Hippocampal formation (tissue), 2 donors: ENCODE results near the gene ANP32A.
"Not testable (repeated sequence)": the region's sequence is repeated elsewhere in the genome, so short reads cannot be mapped to it uniquely, and the experiment has no call there.

Experiments used
- DNase-seq, 2 donors: peaks; one replicate each; lab custom pipeline; 2025; lab: John Stamatoyannopoulos, UW

Gene ANP32A

GRCh38 chr15:68820295-68821189 is at the start of gene ANP32A:
Gene ANP32A, minus strand, starts transcription at chr15:68820895. Its CDS starts 144 bp downstream, at chr15:68820751.
- peak; percentile 90 to 95 for DNase-seq

GRCh38 chr15:68868296-68868695 is 47.6 kb upstream of the ANP32A start:
- DNase-seq = no peak

- DNase-seq = no peak
Observed at GRCh38 chr15:68862415-68862814, 41.7 kb upstream of the ANP32A start.

GRCh38 chr15:68858666-68859065 is 38.0 kb upstream of the ANP32A start:
- DNase-seq = not testable (repeated sequence)

- DNase-seq = not testable (repeated sequence)
Observed at GRCh38 chr15:68857443-68857842, 36.7 kb upstream of the ANP32A start.

- DNase-seq = no peak
Observed at GRCh38 chr15:68852461-68852860, 31.8 kb upstream of the ANP32A start.

GRCh38 chr15:68851971-68852370 is 31.3 kb upstream of the ANP32A start:
- no peak for DNase-seq

GRCh38 chr15:68849497-68849896 is 28.8 kb upstream of the ANP32A start:
- DNase-seq = no peak

GRCh38 chr15:68846851-68847439 is 26.2 kb upstream of the ANP32A start:
- DNase-seq = no peak

- no peak for DNase-seq
Observed at GRCh38 chr15:68844856-68845550, 24.3 kb upstream of the ANP32A start.

GRCh38 chr15:68843425-68844311 is 23.0 kb upstream of the ANP32A start:
- no peak for DNase-seq

- no peak for DNase-seq
Observed at GRCh38 chr15:68842958-68843357, 22.3 kb upstream of the ANP32A start.

- DNase-seq = no peak
Observed at GRCh38 chr15:68834346-68834745, 13.7 kb upstream of the ANP32A start.

GRCh38 chr15:68833700-68834331 is 13.1 kb upstream of the ANP32A start:
- DNase-seq = no peak

GRCh38 chr15:68830141-68830785 is 9.6 kb upstream of the ANP32A start:
- DNase-seq = no peak

- DNase-seq = peak in 1 of 2 donors; percentile 73
Observed at GRCh38 chr15:68829068-68829467, 8.4 kb upstream of the ANP32A start.

GRCh38 chr15:68823561-68823960 is 2.9 kb upstream of the ANP32A start:
- DNase-seq = no peak

- DNase-seq = no peak
Observed at GRCh38 chr15:68822818-68823217, 2.1 kb upstream of the ANP32A start.

- DNase-seq = peak in 1 of 2 donors; percentile 26
Observed at GRCh38 chr15:68821841-68822381, 1.2 kb upstream of the ANP32A start.

GRCh38 chr15:68821190-68821840 is 620 bp upstream of the ANP32A start:
- DNase-seq = no peak
